SKM-1 treated with dmso at 0.1 percent for 144 hours (cell line): ENCODE measurements around the gene PKD1.
"Not testable (repeated sequence)": the region's sequence is repeated elsewhere in the genome, so short reads cannot be mapped to it uniquely, and the experiment has no call there.

Experiments
- DNase-seq: peaks from one replicate; lab custom pipeline; 2025; ENCODE audit not compliant: unreplicated experiment; lab: John Stamatoyannopoulos, UW

Gene PKD1

DNA sequence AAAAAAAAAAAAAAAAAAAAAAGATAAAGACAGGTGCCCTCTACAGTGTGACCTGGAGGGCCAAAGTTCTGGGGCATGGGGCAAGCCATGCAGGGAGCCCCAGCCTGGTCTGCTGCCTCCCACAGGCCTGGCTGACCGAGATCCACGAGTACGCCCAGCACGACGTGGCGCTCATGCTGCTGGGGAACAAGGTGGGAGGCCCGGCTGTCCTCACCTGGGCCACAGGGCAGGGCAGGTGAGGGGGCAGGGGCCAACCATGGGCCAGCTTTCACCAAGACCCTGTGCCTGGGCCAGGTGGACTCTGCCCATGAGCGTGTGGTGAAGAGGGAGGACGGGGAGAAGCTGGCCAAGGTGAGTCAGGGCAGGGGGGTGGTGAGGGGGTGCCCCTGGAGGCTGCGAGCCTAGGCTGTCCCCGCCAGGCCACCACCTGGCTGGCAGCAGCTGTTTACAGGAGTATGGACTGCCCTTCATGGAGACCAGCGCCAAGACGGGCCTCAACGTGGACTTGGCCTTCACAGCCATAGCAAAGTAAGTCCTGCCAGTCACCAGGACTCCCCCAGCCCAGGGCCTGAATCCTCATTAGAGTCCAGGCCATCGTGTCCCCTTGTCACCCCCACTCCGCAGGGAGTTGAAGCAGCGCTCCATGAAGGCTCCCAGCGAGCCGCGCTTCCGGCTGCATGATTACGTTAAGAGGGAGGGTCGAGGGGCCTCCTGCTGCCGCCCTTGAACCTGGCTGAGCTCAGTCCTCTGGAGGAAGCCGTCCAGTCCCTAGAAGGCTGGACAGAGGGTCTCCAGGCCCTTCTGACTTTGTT, 17.2 kb upstream of the PKD1 start:
- DNase-seq = no peak

- DNase-seq = no peak
Measured at GRCh38 chr16:2151188-2152091, 15.7 kb upstream of the PKD1 start.

DNA sequence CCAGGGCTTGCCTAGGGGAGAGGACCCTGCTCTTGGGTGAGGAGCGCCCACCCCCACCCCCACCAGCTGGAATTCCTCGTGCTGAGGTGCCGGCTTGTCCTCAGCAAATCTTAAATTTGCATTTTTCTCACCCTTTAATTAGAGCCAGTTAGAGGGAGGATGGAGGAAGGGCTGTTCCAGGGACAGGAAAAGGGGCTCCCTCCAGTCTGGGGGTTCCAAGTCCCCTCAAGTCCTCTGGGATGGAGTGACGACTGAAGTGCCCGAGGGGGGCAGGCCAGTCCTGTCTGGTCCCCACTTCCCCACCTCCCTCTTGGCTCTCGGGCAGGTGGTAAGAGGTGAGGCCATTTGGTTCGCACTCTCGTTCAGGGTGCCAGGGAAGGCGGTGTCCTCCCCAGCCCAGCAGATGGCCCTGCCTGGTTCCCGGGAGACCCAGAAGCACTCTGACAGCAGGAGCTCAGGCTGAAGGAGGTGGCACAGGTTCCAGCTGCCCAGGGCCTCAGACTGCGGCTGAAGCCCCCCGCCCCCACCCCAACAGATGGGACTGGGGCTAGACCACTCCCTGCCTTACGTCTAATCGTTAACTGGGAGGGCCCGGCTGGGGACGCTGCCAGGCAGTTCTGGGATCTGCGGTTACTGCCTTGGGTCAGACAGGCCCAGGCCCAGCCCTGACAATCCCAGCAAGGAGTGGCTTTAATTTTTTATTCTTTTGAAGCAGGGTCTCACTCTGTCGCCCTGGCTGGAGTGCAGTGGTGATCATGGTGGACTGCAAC, 14.9 kb upstream of the PKD1 start:
- no peak for DNase-seq

- DNase-seq = no peak
Measured at GRCh38 chr16:2149630-2150417, 14.1 kb upstream of the PKD1 start.

GRCh38 chr16:2148714-2149629, 13.3 kb upstream of the PKD1 start:
- DNase-seq = no peak

DNA sequence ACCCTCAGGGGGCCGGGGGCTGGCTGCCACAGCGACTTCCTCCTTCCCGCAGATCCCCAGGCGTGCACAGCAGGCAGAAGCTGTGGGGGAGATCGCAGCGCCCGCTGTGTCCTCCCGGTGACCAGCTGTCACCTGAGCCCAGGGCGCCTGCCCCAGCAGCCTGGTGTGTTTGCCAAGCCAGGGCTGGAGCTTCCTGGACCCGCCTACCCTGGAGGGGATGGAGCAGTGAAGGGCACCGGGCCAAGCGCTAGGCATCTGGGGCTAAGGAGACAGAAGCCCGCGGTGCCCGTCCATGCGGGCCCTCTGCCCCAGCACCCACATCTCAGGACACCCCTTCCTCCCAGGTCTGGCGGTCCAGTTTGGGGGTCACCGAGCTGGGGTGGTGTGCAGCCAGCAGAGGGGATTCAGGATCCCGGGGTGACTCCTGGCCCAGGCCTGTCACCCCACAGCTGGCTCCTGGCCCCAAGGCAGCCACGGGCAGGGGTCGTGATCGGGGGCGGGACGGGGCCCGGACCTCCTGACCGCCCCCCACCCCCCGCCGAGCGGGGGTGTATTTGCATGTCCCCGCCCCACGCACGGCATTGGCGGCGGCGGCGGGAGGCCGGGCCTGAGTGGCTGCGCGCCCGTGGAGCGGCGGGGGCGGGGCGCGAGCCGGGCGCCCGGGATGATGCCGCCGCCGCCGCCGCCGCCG, 12.4 kb upstream of the PKD1 start, which contains the start of gene RAB26:
RAB26 (plus strand) TSS at position 645 of the 691 bp plus-strand sequence. CDS start 159 bp downstream, outside the sequence.
- DNase-seq = peak; percentile 25

GRCh38 chr16:2147378-2147777, 11.7 kb upstream of the PKD1 start:
- no peak for DNase-seq

DNA sequence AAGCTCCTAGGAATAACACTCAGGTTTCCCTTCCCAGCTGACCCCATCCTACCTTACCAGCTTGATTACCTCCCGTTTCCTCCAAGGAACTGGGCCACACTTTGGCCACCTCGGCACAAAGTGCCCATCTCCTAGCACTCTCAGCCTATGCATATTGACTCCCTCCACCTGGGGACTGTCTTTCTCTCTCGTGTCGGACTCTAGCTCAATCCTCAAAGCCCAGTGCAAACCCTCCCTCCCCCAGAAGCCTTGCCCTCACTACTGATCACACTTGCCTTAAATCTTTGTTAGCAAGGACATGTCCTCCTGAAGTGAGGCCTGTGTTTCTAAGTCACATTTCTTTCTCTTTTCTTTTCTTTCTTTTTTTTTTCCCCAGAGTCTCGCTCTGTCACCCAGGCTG, 10.1 kb upstream of the PKD1 start:
- no peak for DNase-seq

DNA sequence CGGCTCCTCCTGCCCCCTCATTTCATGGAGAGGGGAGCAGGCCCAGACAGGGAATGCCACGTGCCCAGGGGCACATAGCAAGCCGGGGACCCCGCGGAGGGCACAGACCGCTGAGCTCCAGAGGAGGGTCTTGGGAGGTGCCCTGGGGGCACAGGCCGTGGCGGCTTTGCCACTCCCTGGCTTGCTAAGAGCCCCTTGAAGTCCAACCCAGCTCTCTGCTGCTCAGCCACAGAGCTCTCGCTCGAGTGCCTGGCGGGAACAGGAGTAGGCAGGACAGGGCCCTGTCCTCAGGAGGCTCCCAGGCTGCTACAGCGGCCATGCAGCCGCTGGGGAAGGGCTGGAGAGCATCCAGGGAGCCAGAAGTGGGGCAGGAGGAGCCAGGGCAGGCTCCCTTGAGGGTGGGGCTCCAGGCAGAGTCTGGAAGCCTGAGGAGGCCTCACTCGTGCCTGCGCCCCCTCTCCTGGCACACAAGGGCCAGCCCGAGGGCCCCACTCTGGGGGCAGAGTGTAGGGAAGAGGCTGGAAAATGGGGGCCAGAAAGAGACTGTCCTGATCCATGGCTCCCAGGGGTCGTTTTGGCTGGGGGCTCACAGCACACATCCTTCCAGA, 8.3 kb upstream of the PKD1 start:
- DNase-seq = no peak

DNA sequence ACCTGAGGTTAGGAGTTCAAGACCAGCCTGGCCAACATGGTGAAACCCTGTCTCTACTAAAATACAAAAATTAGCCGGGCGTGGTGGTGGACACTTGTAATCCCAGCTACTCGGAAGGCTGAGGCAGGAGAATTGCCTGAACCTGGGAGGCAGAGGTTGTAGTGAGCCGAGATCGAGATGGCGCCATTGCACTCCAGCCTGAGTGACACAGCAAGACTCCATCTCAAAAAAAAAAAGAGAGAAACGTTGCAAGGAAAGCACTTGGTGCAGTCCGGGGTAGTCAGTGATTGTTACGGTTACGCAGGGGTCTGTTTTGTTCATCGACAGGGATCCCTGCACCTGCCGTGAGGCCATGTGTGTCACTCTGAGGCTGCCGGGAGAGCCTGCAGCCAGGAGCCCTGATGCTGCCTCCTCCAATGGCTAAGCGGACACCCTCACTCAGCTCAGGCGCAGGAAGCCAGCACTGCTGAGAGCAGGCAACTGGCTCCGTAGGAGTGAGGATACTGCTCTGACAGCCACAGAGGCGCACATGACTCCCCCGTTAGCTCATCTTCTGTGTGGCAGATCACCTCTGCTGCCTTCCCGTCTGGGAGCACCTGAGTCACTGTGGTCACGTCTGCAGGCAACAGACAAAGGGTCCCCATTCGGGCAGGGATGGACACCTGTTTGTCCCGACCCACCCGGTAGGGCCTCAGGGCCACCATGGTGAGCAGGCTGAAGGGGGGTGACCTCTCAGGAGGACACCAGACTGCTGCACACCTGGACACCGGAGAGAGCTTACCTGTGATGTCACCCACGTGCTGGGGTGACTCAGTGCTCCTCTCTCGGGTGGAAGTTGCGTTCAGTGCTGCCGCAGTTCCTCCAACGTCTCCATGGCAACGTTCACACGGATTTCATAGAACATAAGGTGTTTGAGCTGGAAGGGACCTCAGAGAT, 7.5 kb upstream of the PKD1 start:
- DNase-seq = no peak

DNA sequence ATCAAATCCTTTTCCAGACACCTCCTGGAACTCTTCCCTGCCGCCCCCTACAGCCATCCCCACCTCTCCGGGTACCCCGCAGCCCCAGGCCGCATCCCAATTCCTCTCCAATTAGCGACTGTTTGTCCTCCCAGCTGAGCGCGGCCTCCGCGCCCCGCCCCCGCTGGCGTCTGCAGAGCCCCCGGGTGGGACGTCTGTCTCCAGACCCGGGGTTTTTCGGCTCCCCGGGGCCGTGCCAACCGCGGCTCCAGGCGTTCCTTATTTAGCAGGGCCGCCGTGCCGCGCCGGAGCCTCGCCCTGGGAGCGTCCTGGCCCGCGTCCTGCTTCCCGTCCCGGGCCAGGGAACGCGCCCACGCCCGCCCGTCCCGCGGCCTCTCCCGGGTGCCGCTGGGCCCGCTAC, 627 bp downstream of the PKD1 start:
- DNase-seq = not testable (repeated sequence)

DNA sequence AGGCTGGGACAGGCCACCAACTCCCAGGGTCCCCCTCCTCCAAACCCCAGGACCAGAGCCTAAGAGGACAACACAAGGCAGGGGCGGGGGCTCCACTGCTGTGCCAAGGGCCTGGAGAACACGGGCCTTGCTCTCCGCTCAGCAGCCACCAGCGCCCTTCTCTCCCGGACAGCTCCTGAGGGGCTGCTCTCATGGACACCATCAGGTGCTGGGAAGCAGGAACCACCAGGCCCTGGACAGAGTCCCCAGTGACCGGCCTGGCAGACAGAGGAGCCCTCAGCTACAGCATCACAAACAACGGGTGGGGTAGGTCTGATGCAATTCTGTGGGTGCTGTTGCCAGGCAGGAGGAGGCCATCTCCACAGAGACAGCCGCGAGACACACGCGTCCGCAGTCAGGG, 1.9 kb downstream of the PKD1 start:
- DNase-seq = not testable (repeated sequence)

- DNase-seq = not testable (repeated sequence)
Measured at GRCh38 chr16:2129890-2130447, 5.7 kb downstream of the PKD1 start.

DNA sequence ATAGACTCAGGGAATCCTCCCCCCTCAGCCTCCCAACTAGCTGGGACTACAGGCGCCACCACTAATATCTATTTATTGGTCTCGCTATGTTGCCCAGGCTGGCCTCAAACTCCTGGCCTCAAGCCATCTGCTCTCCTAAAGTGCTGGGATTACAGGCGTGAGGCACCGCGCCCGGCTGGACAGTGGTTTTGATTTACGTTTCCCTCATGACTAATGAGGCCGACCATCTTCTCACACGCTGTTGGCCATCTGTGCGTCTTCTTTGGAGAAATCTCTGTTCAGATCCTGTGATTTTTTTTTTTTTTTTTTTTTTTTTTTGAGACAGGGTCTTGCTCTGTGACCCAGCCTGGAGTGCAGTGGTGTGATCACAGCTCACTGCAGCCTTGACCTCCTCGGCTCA, 6.4 kb downstream of the PKD1 start:
- DNase-seq = not testable (repeated sequence)

DNA sequence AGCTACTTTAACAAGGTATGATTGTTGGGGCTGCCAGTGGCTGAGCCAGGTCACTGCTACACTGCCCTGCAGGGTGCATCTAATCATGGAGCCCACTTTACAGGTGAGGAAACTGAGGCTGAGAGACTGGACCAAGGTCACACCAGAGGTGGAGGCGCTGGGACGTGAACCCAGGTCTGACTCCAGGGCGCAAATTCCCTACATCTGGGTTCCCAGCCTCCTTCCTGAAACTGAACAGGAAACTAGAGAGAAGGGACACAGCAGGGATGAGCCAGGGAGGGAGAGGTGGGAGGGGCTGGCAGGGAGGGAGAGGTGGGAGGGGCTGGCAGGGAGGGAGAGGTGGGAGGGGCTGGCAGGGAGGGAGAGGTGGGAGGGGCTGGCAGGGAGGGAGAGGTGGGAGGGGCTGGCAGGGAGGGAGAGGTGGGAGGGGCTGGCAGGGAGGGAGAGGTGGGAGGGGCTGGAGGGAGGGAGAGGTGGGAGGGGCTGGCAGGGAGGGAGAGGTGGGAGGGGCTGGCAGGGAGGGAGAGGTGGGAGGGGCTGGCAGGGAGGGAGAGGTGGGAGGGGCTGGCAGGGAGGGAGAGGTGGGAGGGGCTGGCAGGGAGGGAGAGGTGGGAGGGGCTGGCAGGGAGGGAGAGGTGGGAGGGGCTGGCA, 7.9 kb downstream of the PKD1 start:
- not testable (repeated sequence) for DNase-seq

DNA sequence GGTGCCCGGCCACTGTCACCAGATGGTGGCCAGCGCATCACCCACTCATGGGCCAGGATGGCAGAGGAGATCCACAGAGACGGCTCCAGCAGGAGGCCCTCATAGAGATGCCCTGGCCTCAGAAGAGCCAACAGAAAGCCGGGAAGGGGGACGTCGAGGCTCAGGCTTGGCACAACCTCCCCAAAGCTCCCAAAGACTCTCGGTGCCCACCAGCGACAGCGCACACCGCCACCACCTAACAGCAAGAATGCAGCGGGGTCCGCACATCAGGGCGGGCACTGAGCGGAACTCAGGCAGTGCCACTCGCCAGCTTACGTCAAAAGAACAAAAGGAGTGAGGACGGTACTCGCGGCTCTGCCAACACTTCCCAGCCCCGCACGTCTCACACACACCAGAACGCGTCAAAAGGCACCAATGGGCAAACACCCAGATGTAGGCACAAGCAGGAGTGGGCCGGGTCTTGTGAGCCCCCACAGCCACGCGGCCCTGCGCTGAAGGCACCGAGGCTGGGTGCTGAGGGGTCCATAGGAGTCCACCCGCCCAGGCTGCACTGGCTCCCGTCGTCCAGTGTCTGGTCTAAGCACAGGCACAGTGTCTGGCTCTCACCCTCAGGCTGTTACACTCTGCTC, 8.7 kb downstream of the PKD1 start:
- not testable (repeated sequence) for DNase-seq
